GM21360 (cell line): ENCODE data around the gene ACTL6A.
A peak's percentile ranks its signal among the peaks of the same experiment; 100 is the strongest.

Experiments
- ATAC-seq: cut with Tn5 transposase; IDR thresholded peaks from one replicate; pipeline ENCODE4 v1.9.1; 2021; ENCODE audit warnings: mild to moderate bottlenecking, moderate library complexity; ENCODE audit not compliant: unreplicated experiment

ACTL6A gene

GRCh38 chr3:179589143-179589542 lies 26.4 kb downstream of the ACTL6A start:
- peak; percentile 68 for ATAC-seq

DNA sequence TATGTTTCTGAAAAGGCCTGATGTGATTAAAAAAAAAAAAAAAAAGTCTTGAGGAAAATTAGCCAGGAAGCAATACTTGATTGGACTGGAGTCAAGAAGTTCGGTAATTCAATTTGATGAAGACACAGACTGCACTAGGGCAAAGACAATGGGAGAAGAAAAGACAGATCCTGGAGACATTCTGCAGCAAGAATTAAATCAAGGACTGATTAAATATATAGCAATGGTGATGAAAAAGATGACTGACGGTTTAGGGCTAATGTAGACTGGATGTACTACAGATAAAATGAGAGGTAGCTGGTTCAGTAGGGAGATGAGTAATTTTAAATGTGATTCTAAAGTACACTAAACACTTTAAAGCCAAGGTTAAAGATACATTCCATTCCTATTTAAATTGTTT lies 27.9 kb downstream of the ACTL6A start:
- no peak for ATAC-seq

DNA sequence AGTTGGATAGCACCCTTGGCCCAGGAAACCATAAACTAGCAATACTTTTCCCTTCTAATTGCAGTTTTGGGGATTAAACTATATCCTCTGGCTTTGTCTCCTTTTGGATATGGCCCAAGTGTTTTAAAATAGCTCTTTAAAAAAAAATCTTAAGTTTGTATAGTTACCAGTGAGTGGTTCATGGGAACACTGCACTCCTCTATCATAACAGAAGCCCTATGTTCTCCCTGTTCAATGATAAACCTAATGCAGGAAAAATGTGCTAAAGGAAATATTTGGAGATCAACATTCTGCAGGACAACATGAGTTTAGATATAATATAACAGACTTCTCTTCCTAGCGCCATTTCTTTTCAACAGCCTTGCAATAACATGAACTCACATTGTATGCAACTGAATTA lies 28.6 kb downstream of the ACTL6A start:
- no peak for ATAC-seq

DNA sequence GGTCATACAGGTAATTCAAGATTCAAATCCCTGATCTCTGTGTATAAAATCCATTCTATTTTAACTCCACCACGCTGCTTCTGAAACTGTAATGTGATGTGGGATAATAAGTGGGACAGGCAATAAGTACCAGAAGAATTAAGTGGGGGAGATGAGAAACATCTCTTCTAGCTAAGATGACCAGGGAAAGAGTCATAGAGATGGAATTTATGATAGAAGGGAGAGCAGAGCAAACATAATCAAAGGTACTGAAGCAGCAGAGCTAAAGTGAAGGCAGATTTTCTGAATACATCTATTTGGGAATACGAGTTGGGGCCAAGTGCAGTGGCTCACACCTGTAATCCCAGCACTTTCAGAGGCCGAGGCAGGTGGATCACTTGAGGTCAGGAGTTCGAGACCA lies 36.8 kb downstream of the ACTL6A start:
- no peak for ATAC-seq

- no peak for ATAC-seq
These were observed 40.6 kb downstream of the ACTL6A start for GRCh38 chr3:179603321-179603720.

- no peak for ATAC-seq
These were observed 41.1 kb downstream of the ACTL6A start for GRCh38 chr3:179603831-179604230.

DNA sequence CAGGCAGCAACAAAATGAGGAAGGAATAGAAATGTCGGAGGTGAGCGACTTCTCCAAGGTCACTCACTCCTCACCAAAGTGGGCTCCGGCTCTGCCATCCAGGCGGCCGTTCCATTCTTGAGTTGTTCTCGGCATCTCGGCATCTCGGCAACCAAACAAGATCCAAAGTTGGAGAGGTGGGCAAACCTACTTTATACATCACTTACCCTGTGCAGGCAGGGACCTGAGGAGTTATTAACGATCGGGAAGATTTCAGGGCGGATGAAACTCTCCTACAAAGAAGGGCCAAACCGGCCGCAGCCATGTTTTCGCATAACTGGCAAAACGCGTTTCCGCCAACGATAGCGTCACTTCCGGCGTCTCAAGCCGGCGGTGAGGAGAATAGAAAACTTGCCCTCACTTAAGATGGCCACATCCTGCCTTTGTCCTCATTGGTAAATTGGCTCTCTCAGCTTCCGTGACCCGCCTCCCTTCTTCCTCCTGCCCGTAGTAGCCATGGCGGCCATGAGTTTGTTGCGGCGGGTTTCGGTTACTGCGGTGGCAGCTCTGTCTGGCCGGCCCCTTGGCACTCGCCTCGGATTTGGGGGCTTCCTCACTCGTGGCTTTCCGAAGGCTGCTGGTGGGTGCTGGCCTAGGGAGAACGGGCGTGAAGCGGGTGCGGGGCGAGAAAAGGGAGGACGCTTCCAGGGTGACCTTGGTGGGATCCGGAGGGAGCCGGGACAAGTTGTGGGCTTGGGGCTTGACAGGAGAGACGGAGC lies 41.8 kb downstream of the ACTL6A start, which contains the start of the genes MRPL47 and NDUFB5:
TSS of gene MRPL47 (minus strand) at position 318 of the 758 bp plus-strand sequence. CDS start at position 304, 14 bp downstream.
TSS of gene NDUFB5 (plus strand) at position 474 of the 758 bp plus-strand sequence. CDS start at position 496, 22 bp downstream.
- ATAC-seq = peak; percentile 94

- no peak for ATAC-seq
These were observed 43.9 kb downstream of the ACTL6A start for GRCh38 chr3:179606534-179607085.

DNA sequence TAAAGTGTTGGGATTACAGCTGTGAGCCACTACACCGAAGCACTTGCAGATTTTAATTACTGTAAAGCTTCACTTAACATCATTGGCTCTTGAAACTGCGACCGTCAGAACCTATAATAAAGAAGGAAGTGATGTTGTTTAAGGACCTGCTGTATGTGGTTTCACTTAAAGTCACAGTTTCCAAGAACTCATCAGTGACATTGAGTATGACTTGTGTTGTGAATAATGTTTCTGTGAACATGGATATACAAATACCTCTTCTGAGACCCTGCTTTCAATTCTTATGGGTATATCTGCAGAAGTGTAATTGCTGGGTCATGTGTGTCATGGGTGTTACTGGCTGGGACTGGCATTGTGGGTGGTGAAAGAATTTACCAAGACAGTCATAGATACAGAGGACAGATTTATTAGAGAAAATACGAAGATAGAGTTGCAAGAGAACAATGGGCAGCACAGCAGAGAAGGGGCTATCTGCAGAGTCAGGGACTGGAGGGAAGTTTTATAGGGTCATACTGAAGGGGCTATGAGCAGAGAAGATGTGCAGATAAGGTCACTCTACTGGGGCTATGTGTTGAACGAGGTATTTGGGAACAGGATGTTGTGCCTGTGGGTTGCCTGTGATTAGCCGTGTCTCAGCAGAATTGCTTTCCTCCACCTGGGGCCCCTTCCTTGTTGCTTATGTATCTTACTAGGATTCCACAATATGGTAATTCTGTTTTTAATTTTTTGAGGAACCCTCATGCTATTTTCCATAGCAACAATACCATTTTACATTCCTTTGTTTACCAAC lies 46.4 kb downstream of the ACTL6A start:
- peak; percentile 52 for ATAC-seq

GRCh38 chr3:179610066-179610465 lies 47.3 kb downstream of the ACTL6A start:
- no peak for ATAC-seq

GRCh38 chr3:179613807-179614206 lies 51.1 kb downstream of the ACTL6A start:
- no peak for ATAC-seq

GRCh38 chr3:179615458-179616173 lies 52.9 kb downstream of the ACTL6A start:
- no peak for ATAC-seq

DNA sequence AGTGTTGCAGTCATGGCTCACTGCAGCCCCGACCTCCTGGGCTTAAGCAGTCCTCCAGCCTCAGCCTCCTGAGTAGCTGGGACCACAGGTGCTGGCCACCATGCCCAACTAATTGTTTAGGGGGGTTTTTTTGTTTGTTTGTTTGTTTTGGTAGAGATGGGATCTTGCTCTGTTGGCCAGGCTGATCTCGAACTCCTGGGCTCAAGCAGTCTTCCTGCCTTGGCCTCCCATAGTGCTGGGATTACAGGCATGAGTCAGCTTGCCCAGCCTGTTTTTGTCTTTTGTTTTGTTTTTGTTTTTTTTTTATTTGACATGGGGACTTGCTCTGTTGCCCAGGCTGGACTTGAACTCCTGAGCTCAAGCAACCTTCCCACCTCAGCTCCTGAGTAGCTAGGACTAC lies 59.3 kb downstream of the ACTL6A start:
- ATAC-seq = no peak

- ATAC-seq = no peak
These were observed 61.7 kb downstream of the ACTL6A start for GRCh38 chr3:179624451-179624850.

DNA sequence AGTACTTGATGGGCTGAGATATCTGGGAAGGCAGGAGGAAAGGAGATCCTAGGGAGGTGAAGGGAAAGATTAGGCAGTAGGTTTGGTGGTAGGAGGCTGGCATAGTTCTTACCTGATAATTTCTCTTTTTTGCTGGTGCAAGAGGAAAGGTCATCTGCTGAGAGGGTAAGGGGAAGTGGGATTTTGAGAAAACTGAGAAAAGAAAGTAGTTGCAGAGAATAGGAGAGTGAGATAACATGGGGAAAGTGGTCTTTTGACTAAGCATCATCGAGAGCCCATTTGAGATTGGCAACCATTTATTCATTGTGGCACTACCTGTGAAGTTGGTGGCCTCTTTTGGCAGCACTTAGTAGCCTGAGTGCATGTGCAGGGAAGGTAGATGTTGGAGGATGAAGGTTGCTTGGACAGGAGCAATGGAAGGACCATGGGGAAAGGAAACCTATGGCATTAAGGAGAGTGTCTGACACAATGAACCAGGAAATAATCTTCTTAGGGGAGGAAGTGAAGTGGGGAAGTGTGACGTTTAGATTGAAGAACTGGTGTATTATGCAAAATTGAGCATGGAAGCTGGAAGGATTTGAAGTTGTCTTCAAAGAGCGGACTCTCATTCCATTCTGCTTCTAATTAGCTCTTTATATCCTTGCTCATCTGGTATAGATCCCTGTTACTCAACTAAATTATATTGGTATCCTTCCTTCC lies 68.2 kb downstream of the ACTL6A start:
- no peak for ATAC-seq
